ENCODE measurements around the gene WDR74. TPM values are rescaled to one million over a fixed set of nuclear protein-coding genes. Genes with fewer than 3 reads are reported as not detected.
"Not testable (repeated sequence)": the region's sequence is repeated elsewhere in the genome, so short reads cannot be mapped to it uniquely, and the experiment has no call there.

WDR74 gene
- total RNA-seq, 2 donors from 2014 or later: 17.8 to 26.8 TPM

DNA sequence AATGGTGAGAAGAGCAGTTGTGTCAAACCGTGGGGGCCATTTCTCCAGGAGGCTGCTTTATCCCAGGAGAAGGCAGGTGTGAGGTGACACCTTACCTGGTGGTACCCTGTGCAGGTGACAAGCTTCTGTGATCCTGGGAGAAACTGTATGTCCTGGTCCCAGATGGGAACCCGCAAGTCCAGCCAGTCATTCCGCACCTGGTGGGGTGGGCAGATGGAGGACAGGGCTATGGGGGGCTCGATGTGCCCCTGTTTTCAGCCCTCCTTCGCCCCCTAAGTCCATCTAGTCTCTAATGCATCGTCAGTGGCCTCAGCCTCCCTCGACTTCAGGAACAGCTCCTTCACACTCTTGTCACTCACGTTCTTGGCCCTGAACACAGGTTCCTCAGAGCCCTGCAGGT is 4.1 kb downstream of the WDR74 start:
- H3K27me3 ChIP-seq: no peaks in the 10 kb centered on the region
- H3K9me3 ChIP-seq: no peaks in the 10 kb centered on the region
- H3K36me3 ChIP-seq: peaks cover 25% of the 10 kb centered on the region
- no peak for DNase-seq (ENCODE audit: low spot score)
- H3K27ac ChIP-seq: no peak overlapping the region
- no peak overlapping the region for H3K4me3 ChIP-seq
- TF ChIP-seq, protein P1, sequence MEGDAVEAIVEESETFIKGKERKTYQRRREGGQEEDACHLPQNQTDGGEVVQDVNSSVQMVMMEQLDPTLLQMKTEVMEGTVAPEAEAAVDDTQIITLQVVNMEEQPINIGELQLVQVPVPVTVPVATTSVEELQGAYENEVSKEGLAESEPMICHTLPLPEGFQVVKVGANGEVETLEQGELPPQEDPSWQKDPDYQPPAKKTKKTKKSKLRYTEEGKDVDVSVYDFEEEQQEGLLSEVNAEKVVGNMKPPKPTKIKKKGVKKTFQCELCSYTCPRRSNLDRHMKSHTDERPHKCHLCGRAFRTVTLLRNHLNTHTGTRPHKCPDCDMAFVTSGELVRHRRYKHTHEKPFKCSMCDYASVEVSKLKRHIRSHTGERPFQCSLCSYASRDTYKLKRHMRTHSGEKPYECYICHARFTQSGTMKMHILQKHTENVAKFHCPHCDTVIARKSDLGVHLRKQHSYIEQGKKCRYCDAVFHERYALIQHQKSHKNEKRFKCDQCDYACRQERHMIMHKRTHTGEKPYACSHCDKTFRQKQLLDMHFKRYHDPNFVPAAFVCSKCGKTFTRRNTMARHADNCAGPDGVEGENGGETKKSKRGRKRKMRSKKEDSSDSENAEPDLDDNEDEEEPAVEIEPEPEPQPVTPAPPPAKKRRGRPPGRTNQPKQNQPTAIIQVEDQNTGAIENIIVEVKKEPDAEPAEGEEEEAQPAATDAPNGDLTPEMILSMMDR (IDR thresholded peaks at IDR 0.05): no peak
- peaks cover 0 to 38% of the 10 kb centered on the region in 2 donors for H3K4me1 ChIP-seq

DNA sequence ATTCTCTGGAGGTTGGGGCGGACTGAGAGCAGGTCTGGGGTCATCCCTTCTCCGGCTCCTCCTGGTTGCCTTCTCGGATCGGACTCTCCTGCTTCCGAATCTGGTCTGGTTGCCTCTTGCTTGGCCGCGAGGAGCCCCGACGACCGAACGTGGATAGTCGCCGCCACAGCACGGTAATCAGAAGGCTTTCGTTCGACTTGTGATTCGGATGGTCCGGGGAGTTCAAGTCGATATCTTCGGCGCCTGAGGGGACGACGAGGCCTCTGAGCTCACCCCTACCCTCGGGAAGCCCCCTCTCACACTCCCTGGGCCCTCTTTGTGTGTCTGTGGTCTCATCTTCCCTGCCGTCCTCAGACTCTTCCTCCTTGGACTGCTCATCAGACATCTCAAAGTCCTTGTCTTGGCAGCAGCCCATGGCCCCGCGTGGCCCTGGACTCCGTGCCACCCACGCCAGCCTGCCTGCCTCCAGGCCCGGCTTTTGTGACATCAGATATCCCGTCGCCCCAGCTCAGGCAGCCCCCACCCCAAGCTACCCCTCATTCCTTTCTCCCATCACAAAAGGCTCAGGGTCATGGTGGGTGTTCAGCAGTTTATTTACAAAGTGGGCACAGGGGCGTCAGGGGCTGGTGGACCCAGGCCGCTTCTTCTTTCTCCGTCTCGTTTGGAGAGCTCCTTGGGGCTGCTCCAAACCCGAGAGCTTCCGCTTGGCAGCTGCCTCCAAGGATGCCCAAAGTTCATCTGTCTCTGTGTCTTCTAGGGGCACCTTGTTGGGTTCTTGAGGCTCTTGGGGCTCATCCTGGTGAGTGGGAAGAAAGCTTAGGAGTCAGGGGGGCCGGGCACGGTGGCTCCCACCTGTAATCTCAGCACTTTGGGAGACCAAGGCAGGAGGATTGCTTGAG is 6.8 kb downstream of the WDR74 start, which contains the start of gene TEX54:
Gene TEX54, minus strand, starts transcription at position 506 of the 899 bp plus-strand sequence.
- Histone ChIP-seq H3K27ac (peak within 1 kb of the TSS; percentile 96 to 98), H3K36me3 (peaks cover 29% of the 10 kb centered on the region), H3K4me1 (peaks cover 0 to 40% of the 10 kb centered on the region in 2 donors), H3K4me3 (peak within 1 kb of the TSS; percentile 92 to 93), H3K27me3 (no peaks in the 10 kb centered on the region), H3K9me3 (no peaks in the 10 kb centered on the region)
- TF ChIP-seq, protein P1 (IDR thresholded peaks at IDR 0.05): no peak
- no peak for DNase-seq (ENCODE audit: low spot score)

DNA sequence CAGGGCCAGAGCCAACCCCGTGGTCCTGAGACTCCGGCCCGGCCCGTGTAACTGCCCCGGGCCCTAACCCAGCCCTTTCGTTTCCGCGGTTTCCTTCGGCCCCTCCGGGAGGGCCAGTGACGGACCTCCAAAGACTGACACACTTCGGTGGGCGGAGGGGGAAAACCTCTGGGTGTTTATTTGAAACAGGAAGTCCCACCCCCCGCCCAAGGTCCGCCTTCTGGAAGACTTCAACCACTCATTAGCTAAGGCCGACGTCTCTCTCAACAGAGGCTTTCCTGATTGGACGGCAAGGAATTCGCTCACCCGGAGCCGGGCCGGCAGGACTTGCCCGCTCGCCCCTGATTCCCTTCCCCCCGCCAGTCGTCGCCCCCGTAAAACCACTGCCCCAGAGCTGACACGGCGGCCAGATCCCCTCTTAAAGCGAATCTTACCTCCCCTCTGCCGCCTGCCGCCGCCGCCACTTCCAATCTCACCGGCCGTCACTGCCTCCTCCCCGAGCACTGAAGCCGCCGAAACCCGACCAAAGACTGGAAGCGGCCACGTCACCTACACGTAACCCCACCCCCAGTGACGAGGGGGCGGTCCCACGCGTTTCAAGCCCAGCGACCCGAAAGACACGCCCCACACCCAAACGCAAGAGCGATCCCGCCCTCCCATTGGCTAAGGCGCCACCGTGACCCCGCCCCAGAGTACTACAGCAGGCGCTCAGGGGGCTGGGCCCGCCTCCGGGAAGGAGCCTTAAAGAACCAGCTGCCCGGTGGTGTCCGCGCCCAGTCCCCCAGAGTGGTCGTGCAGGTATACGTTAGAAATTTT is 7.7 kb downstream of the WDR74 start, which contains the start of gene STX5:
Gene STX5, minus strand, starts transcription at position 532 of the 816 bp plus-strand sequence. CDS start 808 bp downstream, outside the sequence.
- peak; percentile 100 for DNase-seq (ENCODE audit: low spot score)
- Histone ChIP-seq H3K36me3 (peaks cover 37% of the 10 kb centered on the region), H3K4me1 (peaks cover 0 to 40% of the 10 kb centered on the region in 2 donors), H3K4me3 (peak within 1 kb of the TSS; percentile 92 to 93), H3K27me3 (no peaks in the 10 kb centered on the region), H3K9me3 (no peaks in the 10 kb centered on the region), H3K27ac (peak within 1 kb of the TSS; percentile 96 to 98)
- TF ChIP-seq, protein P1 (IDR thresholded peaks at IDR 0.05): no peak

DNA sequence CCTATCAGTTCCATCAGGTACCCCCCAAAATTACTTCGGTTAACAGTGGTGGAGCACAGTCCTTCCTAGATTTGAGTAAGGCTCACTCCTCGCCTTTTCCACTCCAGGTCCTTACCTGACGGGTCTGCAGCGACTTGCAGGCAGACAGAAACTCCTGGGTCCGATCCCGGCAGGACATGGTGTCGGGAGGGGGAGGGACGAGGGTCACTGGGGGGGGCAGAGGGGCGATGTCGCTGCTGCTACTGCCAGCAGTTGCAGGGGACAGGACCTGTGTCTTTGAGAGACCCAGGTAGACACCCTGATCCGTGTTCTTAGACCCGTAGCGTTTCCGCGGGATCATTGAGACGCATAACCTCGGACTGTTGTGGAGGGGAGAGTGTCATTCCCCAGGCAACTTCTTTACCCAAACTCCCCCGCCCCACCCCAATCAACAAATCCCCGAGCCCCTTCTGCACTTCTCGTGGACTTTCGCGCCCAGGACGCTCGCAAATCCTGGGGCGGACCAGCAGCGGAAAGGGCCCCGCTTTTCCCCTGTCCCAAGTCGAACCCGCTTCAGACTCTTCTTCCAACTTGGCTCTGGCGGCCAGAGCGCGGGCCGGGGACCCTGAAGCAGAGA is 8.4 kb downstream of the WDR74 start:
- Histone ChIP-seq H3K27ac (peak overlapping the region; percentile 96 to 98), H3K9me3 (no peaks in the 10 kb centered on the region), H3K27me3 (no peaks in the 10 kb centered on the region), H3K4me3 (peak overlapping the region; percentile 92 to 93), H3K4me1 (peaks cover 0 to 40% of the 10 kb centered on the region in 2 donors), H3K36me3 (peaks cover 44% of the 10 kb centered on the region)
- DNase-seq (ENCODE audit: low spot score): no peak
- TF ChIP-seq, protein P1 (IDR thresholded peaks at IDR 0.05): no peak

DNA sequence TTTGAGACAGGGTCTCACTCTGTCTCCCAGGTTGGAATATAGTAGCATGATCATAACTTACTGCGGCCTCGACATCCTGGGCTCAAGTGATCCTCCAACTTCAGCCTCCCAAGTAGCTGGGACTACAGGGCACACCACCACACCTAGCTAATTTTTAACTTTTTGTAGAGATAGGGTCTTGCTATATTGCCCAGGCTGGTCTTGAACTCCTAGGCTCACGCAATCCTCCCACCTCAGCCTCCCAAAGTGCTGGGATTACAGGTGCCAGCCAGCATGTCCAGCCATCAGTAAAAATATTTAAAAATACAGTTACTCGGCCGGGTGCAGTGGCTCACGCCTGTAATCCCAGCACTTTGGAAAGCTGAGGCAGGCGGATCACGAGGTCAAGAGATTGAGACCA is 11.3 kb downstream of the WDR74 start:
- H3K9me3 ChIP-seq; H3K27me3 ChIP-seq; H3K27ac ChIP-seq; H3K4me3 ChIP-seq; DNase-seq (ENCODE audit: low spot score): not testable (repeated sequence)
- peaks cover 48% of the 10 kb centered on the region for H3K36me3 ChIP-seq
- peaks cover 0 to 29% of the 10 kb centered on the region in 2 donors for H3K4me1 ChIP-seq
